GM12875 (cell line): ENCODE measurements around the gene CFAP100.

Experiments
- H3K4me3 ChIP-seq: one replicate; pipeline ENCODE4 v1.5.1; 2011; ENCODE audit warnings: low read depth, low read length, control low read depth
- TF ChIP-seq, protein P1 (sequence below): IDR thresholded peaks from 2 replicates; pipeline ENCODE4 v1.5.1; 2011; ENCODE audit warnings: low read depth, mild to moderate bottlenecking, control low read depth, inconsistent platforms, low read length, moderate library complexity, borderline replicate concordance; ENCODE audit not compliant: insufficient read depth

Gene CFAP100

DNA sequence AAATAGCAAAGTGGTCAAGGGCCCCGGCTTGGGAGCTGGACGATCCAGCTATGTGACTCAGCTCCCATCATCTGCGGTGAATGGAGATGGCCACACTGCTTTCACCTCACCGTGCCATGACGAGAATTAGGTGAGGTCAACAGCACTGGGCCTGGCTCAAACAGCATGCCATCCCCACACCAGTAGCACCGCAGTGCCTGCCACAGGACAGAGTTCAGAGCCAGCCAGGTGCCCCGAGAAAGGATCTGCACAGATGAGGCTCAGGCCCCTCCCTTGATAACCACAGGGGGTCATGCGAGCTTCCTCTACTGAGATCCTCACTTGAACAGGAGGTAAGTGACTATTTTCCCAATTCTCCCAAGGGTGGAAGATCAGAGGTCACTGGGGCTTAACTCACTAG is 51.6 kb downstream of the CFAP100 start:
- H3K4me3 ChIP-seq: no peak overlapping the region
- TF ChIP-seq, protein P1, sequence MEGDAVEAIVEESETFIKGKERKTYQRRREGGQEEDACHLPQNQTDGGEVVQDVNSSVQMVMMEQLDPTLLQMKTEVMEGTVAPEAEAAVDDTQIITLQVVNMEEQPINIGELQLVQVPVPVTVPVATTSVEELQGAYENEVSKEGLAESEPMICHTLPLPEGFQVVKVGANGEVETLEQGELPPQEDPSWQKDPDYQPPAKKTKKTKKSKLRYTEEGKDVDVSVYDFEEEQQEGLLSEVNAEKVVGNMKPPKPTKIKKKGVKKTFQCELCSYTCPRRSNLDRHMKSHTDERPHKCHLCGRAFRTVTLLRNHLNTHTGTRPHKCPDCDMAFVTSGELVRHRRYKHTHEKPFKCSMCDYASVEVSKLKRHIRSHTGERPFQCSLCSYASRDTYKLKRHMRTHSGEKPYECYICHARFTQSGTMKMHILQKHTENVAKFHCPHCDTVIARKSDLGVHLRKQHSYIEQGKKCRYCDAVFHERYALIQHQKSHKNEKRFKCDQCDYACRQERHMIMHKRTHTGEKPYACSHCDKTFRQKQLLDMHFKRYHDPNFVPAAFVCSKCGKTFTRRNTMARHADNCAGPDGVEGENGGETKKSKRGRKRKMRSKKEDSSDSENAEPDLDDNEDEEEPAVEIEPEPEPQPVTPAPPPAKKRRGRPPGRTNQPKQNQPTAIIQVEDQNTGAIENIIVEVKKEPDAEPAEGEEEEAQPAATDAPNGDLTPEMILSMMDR: no peak

DNA sequence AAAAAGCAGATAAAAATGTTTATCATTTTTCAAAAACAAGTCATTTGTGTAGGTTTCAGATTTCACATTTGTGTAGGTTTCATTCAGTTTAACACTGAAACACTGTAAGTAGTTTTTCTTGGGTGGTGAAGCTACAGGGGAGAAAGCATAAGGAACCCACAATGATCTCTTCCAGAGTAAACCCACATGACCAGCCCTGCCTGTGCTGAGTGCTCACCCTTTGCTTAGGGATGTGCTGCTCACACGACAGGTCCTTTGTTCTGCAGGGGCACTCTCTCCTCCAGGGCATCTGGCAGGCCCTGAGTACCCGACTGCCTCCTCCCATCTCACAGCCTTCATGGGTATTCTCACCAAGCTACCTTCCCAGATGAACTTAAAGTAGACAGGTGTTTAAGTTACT is 52.1 kb downstream of the CFAP100 start:
- H3K4me3 ChIP-seq: no peak overlapping the region
- TF ChIP-seq, protein P1: no peak

- no peak overlapping the region for H3K4me3 ChIP-seq
- TF ChIP-seq, protein P1: no peak
Observed at GRCh38 chr3:126447456-126448106, 52.9 kb downstream of the CFAP100 start.

DNA sequence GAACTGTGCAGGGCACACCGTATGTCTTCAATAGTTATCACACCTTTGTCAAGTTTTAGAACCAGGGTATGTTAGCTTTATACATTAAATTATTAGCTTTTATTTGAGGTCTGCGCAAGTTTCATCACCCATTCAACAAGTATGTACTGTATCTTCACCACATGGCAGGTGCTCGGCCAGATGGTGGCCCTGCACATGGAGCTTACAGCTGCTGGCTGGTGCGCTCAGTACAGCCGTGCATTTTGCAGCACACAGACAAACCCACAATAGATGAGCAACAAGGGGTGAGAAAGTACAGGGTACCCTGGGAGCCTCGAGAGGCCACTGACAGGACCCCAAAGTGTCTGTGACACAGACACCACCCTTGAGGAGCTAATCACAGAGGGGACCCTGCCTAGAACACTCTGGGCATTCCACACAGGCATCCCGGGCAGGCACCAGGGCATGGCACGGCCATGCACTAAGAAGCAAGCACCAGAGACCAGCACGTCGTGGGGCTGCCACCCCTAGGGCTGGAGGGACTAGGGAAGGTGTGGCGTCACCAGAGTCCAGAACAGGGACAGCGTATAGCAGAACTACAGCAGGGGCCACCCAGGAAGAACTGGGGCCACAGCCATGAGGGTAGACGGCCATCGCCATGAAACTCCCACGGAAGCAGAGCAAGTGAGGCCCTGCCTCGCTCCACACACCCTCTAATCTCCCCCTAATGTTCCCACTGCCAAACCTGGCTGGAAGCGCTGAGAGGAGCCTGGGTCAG is 53.6 kb downstream of the CFAP100 start:
- TF ChIP-seq, protein P1: no peak
- no peak overlapping the region for H3K4me3 ChIP-seq

DNA sequence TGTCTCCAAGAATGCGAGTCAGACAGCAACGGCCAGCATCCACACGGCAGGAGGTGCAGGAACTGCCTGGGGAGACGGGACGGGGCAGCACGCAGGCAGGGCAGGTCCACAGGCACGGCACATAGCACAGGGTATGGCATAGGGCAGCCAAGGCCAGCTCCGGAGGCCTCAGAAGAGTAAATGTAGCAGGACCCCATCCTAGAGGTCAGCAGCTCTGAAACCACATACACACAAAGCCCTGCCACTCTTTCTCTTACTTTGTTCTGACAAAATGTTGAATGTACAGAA is 54.1 kb downstream of the CFAP100 start:
- no peak overlapping the region for H3K4me3 ChIP-seq
- TF ChIP-seq, protein P1: no peak

- H3K4me3 ChIP-seq: no peak overlapping the region
- TF ChIP-seq, protein P1: no peak
Observed at GRCh38 chr3:126449621-126450051, 54.9 kb downstream of the CFAP100 start.

- H3K4me3 ChIP-seq: no peak overlapping the region
- TF ChIP-seq, protein P1: no peak
Observed at GRCh38 chr3:126450219-126450618, 55.5 kb downstream of the CFAP100 start.
